Left colon (tissue), 2 donors: ENCODE data around the gene MAP2K6. TPM values are rescaled to one million over a fixed set of nuclear protein-coding genes. Genes with fewer than 3 reads are reported as not detected.

Source experiments
- ATAC-seq: fragments of 200-7000 bp; cut with Tn5 transposase; one replicate; pipeline ENCODE4 v1.9.1; 2020; ENCODE audit warnings: mild to moderate bottlenecking, moderate library complexity
- DNase-seq, 2 donors: peaks; one replicate each; pipeline ENCODE4 v3.0.0-alpha.2; 2020
- intact Hi-C, 2 donors: fragments of 100-400 bp; cut with DNase I in 1 of 2; cut with micrococcal nuclease in 1 of 2; formaldehyde crosslinking; loops; one replicate each; pipeline versions ENCODE4 v1.11.2 to v1.14.0; 2022; cut with DNase I, micrococcal nuclease
- total RNA-seq, 2 donors: library from RNA; stranded (reverse); fragmentation: NEBNext Ultra II Directional; extraction: Animal tissue kit (Norgen Biotek cat#: 25700); gene quantifications; one replicate each; pipeline ENCODE4 v1.2.1, GENCODE V29; 2021
- donor health status: DM: no; HTN: no; CAD: no.
- donor health status: DM: yes; HTN: yes; CAD: no.

Gene MAP2K6
- total RNA-seq, 2 donors from 2014 or later, result 58.4 to 128 TPM

GRCh38 chr17:69424287-69425041 lies 10.0 kb downstream of the MAP2K6 start:
- DNase-seq, result no peak
- intact Hi-C loops, result no loop called here
- ATAC-seq, result no peak

GRCh38 chr17:69425978-69426377 lies 11.5 kb downstream of the MAP2K6 start:
- no peak for ATAC-seq
- intact Hi-C loops, result no loop called here
- DNase-seq, result no peak

DNA sequence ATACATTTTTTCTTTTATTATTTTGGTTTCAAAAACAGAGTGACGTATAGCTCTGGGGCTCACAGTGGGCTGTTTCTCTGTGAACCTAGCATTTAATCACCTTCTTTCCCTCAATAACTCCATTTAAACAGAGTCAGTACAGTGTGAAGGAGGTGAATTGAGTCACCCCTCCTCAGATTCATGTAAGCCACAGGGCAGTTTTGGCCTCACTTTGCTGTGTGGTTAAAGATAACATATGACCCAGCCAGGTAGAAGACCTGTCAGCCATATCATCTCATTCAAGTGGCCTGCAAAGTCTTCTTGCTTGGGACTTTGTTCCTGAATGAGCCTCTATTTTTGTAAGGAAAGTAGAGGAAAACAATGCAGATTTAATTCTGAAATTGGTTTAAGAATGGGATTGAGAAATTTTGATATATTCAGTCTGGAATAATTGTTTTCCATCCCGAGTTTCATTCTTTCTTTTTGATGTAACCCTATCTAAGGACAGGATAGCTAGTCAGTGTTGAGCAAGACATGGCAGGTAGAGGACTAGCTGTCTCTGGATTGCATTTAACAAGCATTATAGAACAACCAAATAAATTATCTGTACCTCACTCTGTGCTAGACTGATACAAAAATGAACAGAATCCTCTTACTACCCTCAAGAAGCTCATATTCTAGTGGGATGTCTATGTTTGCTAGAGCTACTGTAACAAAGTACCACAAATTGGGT lies 13.1 kb downstream of the MAP2K6 start:
- no peak for DNase-seq
- ATAC-seq, result peak; percentile 30
- intact Hi-C loops, result no loop called here

GRCh38 chr17:69428252-69428980 lies 13.9 kb downstream of the MAP2K6 start:
- intact Hi-C loops, result no loop called here
- ATAC-seq (peak; percentile 77), DNase-seq (peak in 1 of 2 donors; percentile 37)

DNA sequence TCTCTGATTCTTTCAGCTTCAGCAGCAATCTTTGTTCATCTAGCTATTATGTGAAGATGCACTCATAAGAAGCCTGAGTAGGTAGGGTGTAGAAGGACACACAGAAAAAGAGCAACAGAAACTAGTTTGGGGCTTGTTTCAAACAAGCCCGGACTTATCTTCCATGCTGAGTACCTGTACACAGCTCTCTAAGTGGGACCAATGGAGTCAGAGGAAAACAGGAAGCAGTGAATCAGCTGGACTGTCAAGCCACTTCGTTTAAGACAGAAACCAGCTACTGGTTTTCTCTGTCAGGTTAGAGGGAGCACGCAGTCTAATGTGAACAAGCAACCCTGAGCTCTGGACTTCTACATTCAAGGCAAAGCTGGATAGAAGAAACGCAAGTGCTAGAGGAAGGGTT lies 16.0 kb downstream of the MAP2K6 start:
- no peak for ATAC-seq
- intact Hi-C loops, result no loop called here
- no peak for DNase-seq

DNA sequence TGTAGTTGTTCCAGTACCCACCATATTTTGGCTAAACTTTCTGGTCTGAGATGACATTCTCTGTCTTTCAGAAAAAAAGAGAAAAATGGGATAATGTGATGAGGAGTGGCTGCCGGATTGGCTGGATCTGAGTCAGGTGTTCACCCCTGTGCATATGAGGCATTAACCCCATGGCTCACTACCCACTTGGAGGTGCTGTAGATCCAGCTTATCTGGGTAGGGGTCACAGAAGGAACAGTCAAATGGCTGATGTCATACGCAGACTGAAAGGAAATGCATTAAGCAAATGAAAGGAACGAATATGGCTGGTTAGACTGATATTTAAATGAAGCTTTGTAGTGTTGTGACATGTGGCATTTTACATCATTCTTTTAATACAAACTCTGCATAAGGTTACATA lies 17.3 kb downstream of the MAP2K6 start:
- DNase-seq, result no peak
- intact Hi-C loops, result no loop called here
- no peak for ATAC-seq

DNA sequence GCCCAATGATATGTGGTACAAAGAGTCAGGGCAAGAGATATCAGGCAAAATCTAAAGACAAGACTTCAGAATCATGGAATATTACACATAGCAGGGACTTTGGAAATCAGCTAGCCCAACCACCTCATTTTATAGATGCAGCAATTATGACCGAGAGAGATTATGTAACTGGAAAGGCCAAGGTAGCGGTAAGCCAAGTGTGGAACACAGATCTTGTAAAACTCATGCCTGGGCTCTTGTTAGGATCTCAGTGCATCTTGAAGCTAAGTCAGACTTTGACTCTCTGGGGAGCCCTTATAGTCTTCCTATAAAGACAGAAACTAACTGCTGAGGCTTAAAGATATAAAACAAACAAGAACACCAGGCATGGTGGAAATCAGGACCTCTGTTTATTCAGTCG lies 18.6 kb downstream of the MAP2K6 start:
- no peak for DNase-seq
- ATAC-seq, result peak; percentile 72
- intact Hi-C loops, result no loop called here

GRCh38 chr17:69434164-69434579 lies 19.7 kb downstream of the MAP2K6 start:
- ATAC-seq (peak; percentile 66), DNase-seq (no peak)
- intact Hi-C loops, result no loop called here

DNA sequence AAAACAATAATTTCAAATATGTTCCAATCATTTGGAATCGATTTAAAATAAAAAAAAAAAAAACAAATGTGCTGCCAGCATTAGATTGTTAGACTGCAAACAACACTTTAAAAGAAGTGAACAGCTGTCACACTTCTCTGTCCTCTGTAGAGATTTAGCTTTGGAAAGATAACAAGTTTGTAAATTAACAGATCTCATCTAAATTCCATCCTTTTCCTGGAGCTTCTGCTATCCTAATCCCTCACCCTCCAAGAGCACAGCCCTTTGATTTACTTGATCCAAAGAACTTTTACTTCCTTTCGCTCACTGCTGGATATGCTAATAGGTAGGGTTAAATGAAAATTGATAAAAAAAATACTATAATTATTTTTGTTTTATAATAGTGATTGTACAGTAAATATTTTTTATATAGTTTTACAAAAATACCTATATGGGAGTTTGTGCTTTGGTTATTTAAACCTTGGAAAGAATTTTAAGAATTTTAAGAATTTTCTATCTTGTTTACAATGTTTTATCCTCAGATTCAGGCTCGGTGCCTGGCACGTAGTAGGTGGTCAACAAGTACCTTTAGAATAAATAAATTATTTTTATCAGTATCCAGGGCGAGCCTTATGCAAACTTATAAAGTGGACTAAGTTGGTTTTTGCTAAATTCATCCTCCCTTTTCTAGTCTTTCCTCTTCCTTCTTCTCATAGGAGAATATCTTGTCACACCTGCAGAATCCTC lies 21.6 kb downstream of the MAP2K6 start:
- no peak for DNase-seq
- intact Hi-C loops, result no loop called here
- no peak for ATAC-seq

DNA sequence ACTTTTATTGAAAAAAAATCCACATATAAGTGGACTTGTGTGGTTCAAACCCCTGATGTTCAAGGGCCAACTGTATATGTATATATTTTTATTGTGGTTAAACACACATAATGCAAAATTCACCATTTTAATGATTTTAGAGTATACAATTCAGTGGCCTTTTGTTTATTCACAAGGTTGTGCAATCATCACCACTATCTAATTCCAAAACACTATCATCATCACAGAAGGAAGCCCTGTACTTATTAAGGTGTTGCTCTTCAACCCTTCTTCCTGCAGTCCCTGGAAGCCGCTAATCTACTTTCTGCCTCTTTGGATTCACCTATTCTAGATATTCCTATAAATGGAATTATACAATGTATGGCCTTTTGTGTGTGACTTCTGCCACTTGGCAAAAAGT lies 23.0 kb downstream of the MAP2K6 start:
- intact Hi-C loops, result no loop called here
- ATAC-seq (no peak), DNase-seq (no peak)

DNA sequence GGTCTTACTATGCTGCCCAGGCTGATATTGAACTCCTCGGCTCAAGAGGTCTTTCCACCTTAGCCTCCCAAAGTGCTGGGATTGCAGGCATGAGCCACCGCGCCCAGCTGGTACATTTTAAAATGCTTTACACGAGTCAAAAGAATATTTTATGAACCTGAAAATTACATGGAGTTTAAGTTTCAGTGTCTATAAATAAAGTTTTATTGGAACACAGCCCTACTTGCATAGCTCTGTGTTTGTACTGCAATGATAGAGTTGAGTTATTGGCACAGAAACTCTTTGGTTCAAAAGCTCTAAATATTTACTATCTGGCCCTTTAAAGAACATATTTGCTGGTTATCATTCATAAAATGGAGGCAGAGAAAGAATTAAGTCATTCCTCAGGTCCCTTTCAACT lies 24.3 kb downstream of the MAP2K6 start:
- DNase-seq (no peak), ATAC-seq (no peak)
- intact Hi-C loops, result no loop called here

DNA sequence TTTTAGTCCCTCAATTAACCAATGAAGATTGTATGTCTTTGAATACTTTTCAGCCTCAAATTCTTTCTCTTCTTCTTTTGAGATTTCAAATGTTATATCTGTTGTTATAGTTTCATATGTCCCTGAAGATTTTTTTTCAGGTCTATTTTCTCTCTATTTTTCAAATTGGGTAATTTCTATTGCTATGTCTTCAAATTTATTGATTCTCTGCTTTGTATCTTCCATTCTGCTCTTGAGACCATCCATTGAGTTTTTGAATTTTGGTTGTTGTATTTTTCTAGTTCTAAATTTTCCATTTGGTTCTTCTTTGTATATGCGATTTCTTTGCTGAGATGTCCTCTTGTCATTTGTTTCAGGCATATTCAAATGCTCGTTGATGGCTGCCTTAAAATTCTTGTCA lies 26.7 kb downstream of the MAP2K6 start:
- intact Hi-C loops, result no loop called here
- no peak for DNase-seq
- no peak for ATAC-seq

GRCh38 chr17:69443138-69443537 lies 28.6 kb downstream of the MAP2K6 start:
- DNase-seq, result no peak
- peak; percentile 76 for ATAC-seq
- intact Hi-C loops, result no loop called here

DNA sequence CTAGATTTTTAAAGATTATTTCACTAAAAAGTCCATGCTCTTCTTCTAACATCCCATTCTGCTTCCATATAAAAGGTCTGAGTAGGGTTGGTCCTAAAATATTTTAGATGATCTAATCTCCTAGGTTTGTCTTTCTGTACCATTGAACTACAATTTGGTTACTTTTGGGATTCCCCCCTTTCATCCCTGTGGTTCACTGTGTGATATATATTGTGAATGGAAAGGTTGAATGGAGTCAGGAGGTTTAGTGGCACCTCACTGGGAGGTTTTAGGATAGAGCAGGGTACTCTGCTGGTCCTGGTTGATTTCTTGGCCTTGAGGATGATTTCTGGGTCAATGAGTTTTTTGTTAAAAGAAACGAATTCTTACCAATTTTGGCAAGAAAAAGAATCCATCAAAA lies 29.5 kb downstream of the MAP2K6 start:
- no peak for DNase-seq
- no peak for ATAC-seq

DNA sequence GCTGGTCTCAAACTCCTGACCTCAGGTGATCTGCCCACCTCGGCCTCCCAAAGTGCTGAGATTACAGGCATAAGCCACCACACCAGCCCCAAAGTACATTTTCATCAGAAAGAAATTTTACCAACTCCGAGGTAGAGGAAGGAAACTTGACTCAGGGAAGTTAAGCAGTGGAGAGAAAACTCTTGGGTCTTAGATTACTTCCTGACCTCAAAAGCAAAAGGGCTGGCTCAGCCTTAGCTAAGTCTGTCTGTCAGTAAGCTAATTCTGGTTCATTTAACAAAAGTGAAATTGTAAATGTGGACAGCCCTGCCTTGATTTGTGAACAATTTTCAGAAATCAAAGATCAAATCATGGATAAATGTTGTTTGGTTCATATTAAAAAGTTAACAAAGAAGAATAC lies 30.6 kb downstream of the MAP2K6 start:
- intact Hi-C loops, result no loop called here
- ATAC-seq (no peak), DNase-seq (no peak)

More for the DNA sequence above, 29.5 kb downstream of the MAP2K6 start:
- intact Hi-C loops, result no loop called here

DNA sequence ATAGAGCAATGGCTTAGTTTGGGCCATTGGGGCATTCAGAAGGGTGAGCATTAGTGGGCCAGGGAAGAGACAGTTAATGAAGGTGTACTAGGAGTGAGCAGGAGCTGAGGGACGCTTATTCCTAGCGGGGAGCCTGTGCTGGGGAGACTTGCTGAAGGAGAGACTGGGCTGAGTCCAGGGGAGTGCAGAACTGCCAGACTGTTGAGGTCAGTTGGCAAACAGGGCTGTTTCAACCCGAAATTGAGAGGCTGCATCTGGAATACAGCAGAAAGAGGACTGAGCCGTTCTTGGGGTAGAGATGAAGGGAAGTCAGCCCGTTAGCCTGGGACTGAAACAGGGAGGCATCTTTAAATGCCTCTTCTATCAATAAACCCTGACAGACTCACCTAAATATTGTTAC lies 33.2 kb downstream of the MAP2K6 start:
- DNase-seq (no peak), ATAC-seq (no peak)
- intact Hi-C loops, result no loop called here

- DNase-seq (peak; percentile 76 to 87), ATAC-seq (peak; percentile 94)
- intact Hi-C loops, result no loop called here
Observed at GRCh38 chr17:69448431-69449102, 34.1 kb downstream of the MAP2K6 start.

GRCh38 chr17:69450131-69450530 lies 35.6 kb downstream of the MAP2K6 start:
- intact Hi-C loops, result no loop called here
- DNase-seq (no peak), ATAC-seq (no peak)

DNA sequence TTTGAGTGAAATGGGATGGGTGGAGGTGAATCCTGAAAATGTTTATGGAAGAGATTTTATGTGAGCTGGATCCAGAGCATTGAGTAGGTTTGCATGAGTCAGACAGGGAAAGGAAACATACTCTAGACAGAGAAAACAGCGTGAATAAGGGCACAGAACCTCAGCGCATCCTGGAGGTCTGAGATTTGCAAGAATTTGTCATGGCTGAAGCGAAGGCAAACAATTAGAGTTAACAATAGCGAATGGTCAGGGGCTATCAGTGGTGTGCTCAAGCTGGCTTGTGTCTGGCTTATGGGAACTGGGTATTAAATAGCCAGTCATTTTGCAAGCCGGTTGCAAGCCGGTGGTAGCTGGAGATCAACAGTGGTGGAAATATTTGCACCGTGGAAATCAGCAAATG lies 36.4 kb downstream of the MAP2K6 start:
- DNase-seq (no peak), ATAC-seq (peak; percentile 16)
- intact Hi-C loops, result no loop called here
